Panc1 (cell line): Measurements from ENCODE around the gene COMMD7. TPM values are rescaled to one million over a fixed set of nuclear protein-coding genes. Genes with fewer than 3 reads are reported as not detected.
A peak's percentile ranks its signal among the peaks of the same experiment; 100 is the strongest.

ENCODE experiments used
- ATAC-seq: fragments of 200-7000 bp; cut with Tn5 transposase; 2 replicates; pipeline ENCODE4 v1.9.1; 2020; ENCODE audit warnings: mild to moderate bottlenecking, moderate library complexity
- BruUV-seq: library from RNA; stranded (reverse); fragments of 400-500 nt; replicated peaks from 2 replicates; lab custom pipeline; 2021; lab: Mats Ljungman, UMichigan
- CTCF ChIA-PET: fragments of 300-600 bp; sonication (Branson Sonifier 250); formaldehyde crosslinking; loops from one replicate; lab custom pipeline; 2022; ENCODE audit warnings: antibody characterized with exemption; lab: Charles Lee
- POLR2A ChIA-PET: fragments of 300-600 bp; sonication (Branson Sonifier 250); formaldehyde crosslinking; loops from one replicate; lab custom pipeline; 2022; ENCODE audit warnings: antibody characterized with exemption; lab: Charles Lee
- DNase-seq: peaks from one replicate; pipeline ENCODE4 v3.0.0-alpha.2; 2010; ENCODE audit warnings: low read depth, low spot score
- H3K27ac ChIP-seq: 2 replicates; pipeline ENCODE4 v1.5.1; 2011; ENCODE audit warnings: mild to moderate bottlenecking, low read length, inconsistent platforms
- H3K27me3 ChIP-seq: fragments of 200-500 bp; sonication (Bioruptor generic); 2 replicates; pipeline ENCODE4 v1.6.0; 2014; ENCODE audit warnings: low read length, inconsistent platforms; ENCODE audit not compliant: control insufficient read depth, insufficient read depth
- H3K36me3 ChIP-seq: fragments of 200-500 bp; sonication (Bioruptor generic); 2 replicates; pipeline ENCODE4 v1.5.1; 2014; ENCODE audit warnings: inconsistent platforms, mild to moderate bottlenecking, low read length, moderate library complexity; ENCODE audit not compliant: control insufficient read depth, insufficient read depth
- H3K4me1 ChIP-seq: 2 replicates; pipeline ENCODE4 v1.5.1; 2011; ENCODE audit warnings: inconsistent platforms, mild to moderate bottlenecking, low read length, moderate library complexity; ENCODE audit not compliant: control insufficient read depth, insufficient read depth
- H3K4me3 ChIP-seq, 2 experiments: 2 replicates each; pipeline ENCODE4 v1.5.1; 2011 to 2012; ENCODE audit warnings: low read depth in 2 of 2, low read length in 2 of 2, mild to moderate bottlenecking in 2 of 2, inconsistent platforms in 1 of 2, moderate library complexity in 1 of 2
- H3K9me3 ChIP-seq: fragments of 200-500 bp; sonication (Bioruptor generic); 2 replicates; pipeline ENCODE4 v1.5.1; 2014; ENCODE audit warnings: low read depth, mild to moderate bottlenecking, inconsistent platforms, low read length, moderate library complexity; ENCODE audit not compliant: control insufficient read depth, insufficient read depth
- POLR2AphosphoS5 ChIP-seq: IDR thresholded peaks from 2 replicates; pipeline ENCODE4 v1.6.1; 2012; ENCODE audit warnings: mild to moderate bottlenecking, low read depth, low read length, moderate library complexity
- in situ Hi-C: cut with HindIII; loops from 2 replicates; pipeline ENCODE4 v1.10.0; 2016; ENCODE audit warnings: low sequenced_read_pairs, low pct_unique_long_range_greater_than_20kb
- intact Hi-C: fragments of 100-400 bp; cut with micrococcal nuclease; formaldehyde crosslinking; loops from one replicate; pipeline ENCODE4 v1.10.0; 2022; ENCODE audit not compliant: unreplicated experiment
- total RNA-seq: library from RNA; stranded (reverse); gene quantifications from one replicate; pipeline ENCODE4 v1.2.1, GENCODE V29; 2021; ENCODE audit not compliant: unreplicated experiment
- TF ChIP-seq, protein P1 (sequence below): fragments of 450-650 bp; IDR thresholded peaks from 2 replicates; pipeline ENCODE4 v1.5.1; 2017; ENCODE audit warnings: mild to moderate bottlenecking
- TF ChIP-seq, protein P2 (sequence below), 2 experiments: IDR thresholded peaks; 2 replicates each; pipeline ENCODE4 v1.6.1; 2011 to 2012; ENCODE audit warnings: low read depth in 2 of 2, control low read depth in 1 of 2, low read length in 1 of 2, mild to moderate bottlenecking in 1 of 2, moderate library complexity in 1 of 2; ENCODE audit not compliant: insufficient read depth in 1 of 2

COMMD7 gene
- total RNA-seq, 1 experiment from 2014 or later, result 24.8 TPM

DNA sequence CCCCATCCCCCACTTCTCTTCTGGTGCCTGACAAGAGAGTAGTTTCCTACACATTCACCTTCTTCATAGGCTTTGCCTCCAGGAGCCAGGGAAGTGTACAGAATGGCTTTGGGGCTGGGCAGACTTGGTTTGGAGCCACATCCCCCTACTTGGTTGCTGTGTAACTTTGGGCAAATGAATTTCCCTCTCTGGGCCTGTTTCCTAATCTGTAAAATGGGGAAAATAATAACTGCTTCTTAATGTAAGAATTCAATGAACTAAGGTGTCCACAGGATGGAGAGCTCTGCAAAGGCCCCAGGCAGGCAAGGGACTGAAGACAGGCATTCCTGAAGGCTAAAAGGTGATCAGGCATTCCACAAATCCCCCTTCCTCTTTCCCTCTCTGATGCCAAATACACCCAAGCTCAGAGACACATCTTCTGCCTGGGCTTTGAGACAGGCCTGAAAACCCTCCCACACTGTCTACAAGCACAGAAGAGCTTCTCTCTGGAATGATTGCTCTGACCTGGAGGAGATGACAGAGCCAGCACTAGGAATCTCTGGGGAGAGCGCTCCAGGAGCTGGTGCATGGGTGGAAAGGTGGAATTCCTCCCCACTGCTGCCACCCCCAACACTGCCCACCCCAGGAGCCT lies 62.6 kb downstream of the COMMD7 start:
- no TSS peak for BruUV-seq
- POLR2A ChIA-PET, result interaction anchor here (0.6 kb wide), 1 partner anchor 163 kb away, joined by 9 read pairs; no protein-coding TSS in a partner anchor

DNA sequence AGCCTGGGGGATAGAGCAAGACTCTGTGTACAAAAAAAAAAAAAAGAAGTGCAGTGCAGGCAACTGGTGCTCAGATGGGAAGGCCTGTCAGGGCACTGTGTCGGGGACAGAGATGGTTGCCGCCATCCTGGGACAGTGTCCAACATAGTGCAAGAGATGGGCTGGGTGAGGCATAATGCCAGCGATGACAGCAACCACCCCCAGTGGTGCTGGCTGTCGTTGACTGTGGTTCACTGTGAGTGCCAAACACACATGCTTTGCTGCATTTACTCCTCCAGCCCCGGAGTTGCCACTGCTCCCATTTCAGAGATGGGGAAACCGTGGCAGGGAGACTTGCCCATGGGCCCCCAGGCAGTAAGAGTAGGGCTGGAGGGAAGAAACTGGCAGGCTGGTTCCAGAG lies 64.3 kb downstream of the COMMD7 start:
- Histone ChIP-seq H3K4me3 (no peak overlapping the region), H3K9me3 (no peaks in the 10 kb centered on the region), H3K27ac (no peak overlapping the region), H3K4me1 (0 out of 2 replicates have a peak, but pooled peaks cover 4% of the 10 kb centered on the region), H3K27me3 (no peaks in the 10 kb centered on the region), H3K36me3 (no peaks in the 10 kb centered on the region)
- in situ Hi-C loops, result no loop called here
- TF ChIP-seq, protein P1, sequence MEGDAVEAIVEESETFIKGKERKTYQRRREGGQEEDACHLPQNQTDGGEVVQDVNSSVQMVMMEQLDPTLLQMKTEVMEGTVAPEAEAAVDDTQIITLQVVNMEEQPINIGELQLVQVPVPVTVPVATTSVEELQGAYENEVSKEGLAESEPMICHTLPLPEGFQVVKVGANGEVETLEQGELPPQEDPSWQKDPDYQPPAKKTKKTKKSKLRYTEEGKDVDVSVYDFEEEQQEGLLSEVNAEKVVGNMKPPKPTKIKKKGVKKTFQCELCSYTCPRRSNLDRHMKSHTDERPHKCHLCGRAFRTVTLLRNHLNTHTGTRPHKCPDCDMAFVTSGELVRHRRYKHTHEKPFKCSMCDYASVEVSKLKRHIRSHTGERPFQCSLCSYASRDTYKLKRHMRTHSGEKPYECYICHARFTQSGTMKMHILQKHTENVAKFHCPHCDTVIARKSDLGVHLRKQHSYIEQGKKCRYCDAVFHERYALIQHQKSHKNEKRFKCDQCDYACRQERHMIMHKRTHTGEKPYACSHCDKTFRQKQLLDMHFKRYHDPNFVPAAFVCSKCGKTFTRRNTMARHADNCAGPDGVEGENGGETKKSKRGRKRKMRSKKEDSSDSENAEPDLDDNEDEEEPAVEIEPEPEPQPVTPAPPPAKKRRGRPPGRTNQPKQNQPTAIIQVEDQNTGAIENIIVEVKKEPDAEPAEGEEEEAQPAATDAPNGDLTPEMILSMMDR, result no peak
- CTCF ChIA-PET, result no interaction called here
- BruUV-seq, result no TSS peak
- POLR2A ChIA-PET, result no interaction called here
- DNase-seq, result no peak
- no peak for ATAC-seq
- intact Hi-C loops, result no loop called here

More for the DNA sequence above, 62.6 kb downstream of the COMMD7 start:
- no peaks in the 10 kb centered on the region for H3K27me3 ChIP-seq
- no peak overlapping the region for H3K4me3 ChIP-seq
- no peak for DNase-seq
- in situ Hi-C loops (no loop called here), intact Hi-C loops (no loop called here)
- 0 out of 2 replicates have a peak, but pooled peaks cover 4% of the 10 kb centered on the region for H3K4me1 ChIP-seq
- H3K36me3 ChIP-seq, result no peaks in the 10 kb centered on the region
- TF ChIP-seq, protein P1, result no peak
- TF ChIP-seq, protein P2, sequence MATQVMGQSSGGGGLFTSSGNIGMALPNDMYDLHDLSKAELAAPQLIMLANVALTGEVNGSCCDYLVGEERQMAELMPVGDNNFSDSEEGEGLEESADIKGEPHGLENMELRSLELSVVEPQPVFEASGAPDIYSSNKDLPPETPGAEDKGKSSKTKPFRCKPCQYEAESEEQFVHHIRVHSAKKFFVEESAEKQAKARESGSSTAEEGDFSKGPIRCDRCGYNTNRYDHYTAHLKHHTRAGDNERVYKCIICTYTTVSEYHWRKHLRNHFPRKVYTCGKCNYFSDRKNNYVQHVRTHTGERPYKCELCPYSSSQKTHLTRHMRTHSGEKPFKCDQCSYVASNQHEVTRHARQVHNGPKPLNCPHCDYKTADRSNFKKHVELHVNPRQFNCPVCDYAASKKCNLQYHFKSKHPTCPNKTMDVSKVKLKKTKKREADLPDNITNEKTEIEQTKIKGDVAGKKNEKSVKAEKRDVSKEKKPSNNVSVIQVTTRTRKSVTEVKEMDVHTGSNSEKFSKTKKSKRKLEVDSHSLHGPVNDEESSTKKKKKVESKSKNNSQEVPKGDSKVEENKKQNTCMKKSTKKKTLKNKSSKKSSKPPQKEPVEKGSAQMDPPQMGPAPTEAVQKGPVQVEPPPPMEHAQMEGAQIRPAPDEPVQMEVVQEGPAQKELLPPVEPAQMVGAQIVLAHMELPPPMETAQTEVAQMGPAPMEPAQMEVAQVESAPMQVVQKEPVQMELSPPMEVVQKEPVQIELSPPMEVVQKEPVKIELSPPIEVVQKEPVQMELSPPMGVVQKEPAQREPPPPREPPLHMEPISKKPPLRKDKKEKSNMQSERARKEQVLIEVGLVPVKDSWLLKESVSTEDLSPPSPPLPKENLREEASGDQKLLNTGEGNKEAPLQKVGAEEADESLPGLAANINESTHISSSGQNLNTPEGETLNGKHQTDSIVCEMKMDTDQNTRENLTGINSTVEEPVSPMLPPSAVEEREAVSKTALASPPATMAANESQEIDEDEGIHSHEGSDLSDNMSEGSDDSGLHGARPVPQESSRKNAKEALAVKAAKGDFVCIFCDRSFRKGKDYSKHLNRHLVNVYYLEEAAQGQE (IDR thresholded peaks at IDR 0.05; ENCODE audit: insufficient read depth in 1 of 2, low read depth in 2 of 2, low read length in 1 of 2), result no peak
- TF ChIP-seq POLR2AphosphoS5, result no peak
- no peak overlapping the region for H3K27ac ChIP-seq
- CTCF ChIA-PET, result interaction anchor here (0.7 to 1.2 kb wide), 2 partner anchors 98 to 109 kb away, joined by 3 to 4 read pairs; no protein-coding TSS in a partner anchor
- no peaks in the 10 kb centered on the region for H3K9me3 ChIP-seq
- peak; percentile 29; the same call in 1 of the 2 replicates for ATAC-seq
